GM20431 (cell line): Measurements from ENCODE around the gene ZDHHC1.

Experiments used
- in situ Hi-C: fragments of 300-500 bp; cut with MseI, MboI; formaldehyde crosslinking; loops from one replicate; pipeline ENCODE4 v1.15.0; 2020; ENCODE audit warnings: low sequenced_read_pairs; ENCODE audit not compliant: unreplicated experiment

ZDHHC1 gene

GRCh38 chr16:67415872-67416793 is at the start of gene ZDHHC1:
Gene ZDHHC1, minus strand, starts transcription at chr16:67416477. Its CDS starts 8,702 bp downstream, at chr16:67407775.
- in situ Hi-C loops = no loop called here

- in situ Hi-C loops = no loop called here
These were observed 48.3 kb upstream of the ZDHHC1 start for GRCh38 chr16:67464565-67464964.

- in situ Hi-C loops = no loop called here
These were observed 47.4 kb upstream of the ZDHHC1 start for GRCh38 chr16:67463691-67464090.

GRCh38 chr16:67463059-67463458 is 46.8 kb upstream of the ZDHHC1 start:
- in situ Hi-C loops = no loop called here

- in situ Hi-C loops = no loop called here
These were observed 46.0 kb upstream of the ZDHHC1 start for GRCh38 chr16:67462279-67462655.

GRCh38 chr16:67461600-67462278 is 45.5 kb upstream of the ZDHHC1 start:
- in situ Hi-C loops = no loop called here

- in situ Hi-C loops = no loop called here
These were observed 44.7 kb upstream of the ZDHHC1 start for GRCh38 chr16:67460961-67461360.

GRCh38 chr16:67460168-67460567 is 43.9 kb upstream of the ZDHHC1 start:
- in situ Hi-C loops = no loop called here

- in situ Hi-C loops = no loop called here
These were observed 43.5 kb upstream of the ZDHHC1 start for GRCh38 chr16:67459861-67460150.

- in situ Hi-C loops = no loop called here
These were observed 43.0 kb upstream of the ZDHHC1 start for GRCh38 chr16:67459066-67459860.

GRCh38 chr16:67458121-67458641 is 41.9 kb upstream of the ZDHHC1 start:
- in situ Hi-C loops = no loop called here

- in situ Hi-C loops = no loop called here
These were observed 41.3 kb upstream of the ZDHHC1 start for GRCh38 chr16:67457611-67458010.

GRCh38 chr16:67456391-67457081 is 40.3 kb upstream of the ZDHHC1 start:
- in situ Hi-C loops = no loop called here

- in situ Hi-C loops = no loop called here
These were observed 38.6 kb upstream of the ZDHHC1 start for GRCh38 chr16:67454852-67455251.

GRCh38 chr16:67454104-67454503 is 37.8 kb upstream of the ZDHHC1 start:
- in situ Hi-C loops = no loop called here

- in situ Hi-C loops = no loop called here
These were observed 35.6 kb upstream of the ZDHHC1 start for GRCh38 chr16:67451704-67452435.

- in situ Hi-C loops = no loop called here
These were observed 34.9 kb upstream of the ZDHHC1 start for GRCh38 chr16:67451061-67451703.

- in situ Hi-C loops = no loop called here
These were observed 33.5 kb upstream of the ZDHHC1 start for GRCh38 chr16:67449739-67450138.

- in situ Hi-C loops = no loop called here
These were observed 33.1 kb upstream of the ZDHHC1 start for GRCh38 chr16:67449336-67449735.
